GM21529 (cell line): ENCODE data around the gene ERCC6L2.

Experiments used
- ATAC-seq: cut with Tn5 transposase; IDR thresholded peaks from one replicate; pipeline ENCODE4 v1.9.1; 2021; ENCODE audit not compliant: unreplicated experiment

The ERCC6L2 gene

DNA sequence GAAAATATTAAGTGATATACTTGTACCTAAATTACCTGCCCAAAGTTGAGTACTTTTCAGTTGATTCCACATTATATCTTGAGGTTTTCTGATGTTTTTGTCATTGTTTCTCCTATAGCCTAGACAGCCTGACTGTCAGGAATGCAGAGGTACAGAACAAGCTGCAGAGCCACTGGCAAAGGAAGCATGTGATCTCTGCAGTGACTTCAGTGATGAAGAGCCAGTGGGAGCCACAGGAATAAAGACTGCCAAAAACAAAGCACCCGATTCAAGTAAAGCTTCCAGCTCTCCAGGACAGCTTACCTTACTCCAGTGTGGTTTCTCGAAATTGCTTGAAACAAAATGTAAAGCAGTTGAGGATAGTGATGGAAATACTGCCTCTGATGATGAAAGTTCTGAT lies 96.3 kb downstream of the ERCC6L2 start:
- no peak for ATAC-seq

DNA sequence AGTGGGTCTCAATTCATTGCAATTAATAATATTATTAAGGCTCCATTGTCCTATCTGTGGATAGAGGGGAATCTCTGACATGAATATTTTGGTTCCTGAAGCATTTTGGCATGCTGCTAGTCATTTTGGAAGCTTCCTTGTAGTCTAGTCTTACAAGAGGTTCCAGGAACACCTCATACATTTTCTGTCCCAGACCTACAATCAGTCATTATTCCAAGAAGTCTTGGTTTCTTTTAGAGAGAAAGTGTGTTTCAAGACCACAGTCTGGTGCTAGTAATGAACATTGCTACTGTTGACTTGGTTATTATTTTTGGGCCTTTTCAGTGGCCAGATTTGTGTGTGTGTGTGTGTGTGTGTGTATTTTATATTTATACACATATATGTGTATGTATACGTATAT lies 98.9 kb downstream of the ERCC6L2 start:
- no peak for ATAC-seq

DNA sequence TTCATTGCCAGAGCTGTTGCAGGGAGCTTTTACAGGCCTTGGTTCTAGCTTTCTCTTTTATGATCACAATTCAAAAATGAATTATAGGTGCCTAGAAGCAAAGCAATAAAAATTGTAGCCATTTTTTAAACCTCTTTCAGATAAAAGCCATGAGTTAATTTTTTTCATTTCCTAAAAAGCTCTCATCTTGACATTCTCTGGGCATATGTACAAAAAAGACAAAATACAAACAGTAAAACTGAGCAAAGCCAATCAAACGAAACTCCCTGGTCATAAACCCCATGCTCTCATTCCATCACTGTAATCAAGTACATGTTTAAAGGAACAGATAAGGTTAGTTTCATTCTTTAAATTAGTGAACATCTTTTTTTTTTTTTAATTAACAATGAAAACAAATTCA lies 101.9 kb downstream of the ERCC6L2 start:
- ATAC-seq = no peak

DNA sequence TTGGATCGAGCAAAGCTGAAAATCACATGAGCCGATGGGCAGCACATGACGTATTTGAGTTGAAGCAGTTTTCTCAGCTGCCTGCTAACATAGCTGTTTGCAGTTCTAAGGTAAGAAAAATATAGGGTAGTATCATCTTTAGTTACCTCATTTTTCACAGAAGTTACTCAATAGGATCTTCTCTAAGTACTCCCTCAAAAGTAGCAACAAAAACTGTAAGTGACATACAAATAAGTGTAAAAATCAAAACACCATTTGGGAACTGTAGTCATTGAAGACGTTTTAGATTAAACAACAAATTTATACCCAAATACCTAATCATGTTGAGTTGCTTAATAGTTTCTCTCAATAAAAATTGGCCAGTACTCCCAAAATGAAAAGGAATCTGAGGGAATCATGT lies 102.6 kb downstream of the ERCC6L2 start:
- ATAC-seq = no peak

DNA sequence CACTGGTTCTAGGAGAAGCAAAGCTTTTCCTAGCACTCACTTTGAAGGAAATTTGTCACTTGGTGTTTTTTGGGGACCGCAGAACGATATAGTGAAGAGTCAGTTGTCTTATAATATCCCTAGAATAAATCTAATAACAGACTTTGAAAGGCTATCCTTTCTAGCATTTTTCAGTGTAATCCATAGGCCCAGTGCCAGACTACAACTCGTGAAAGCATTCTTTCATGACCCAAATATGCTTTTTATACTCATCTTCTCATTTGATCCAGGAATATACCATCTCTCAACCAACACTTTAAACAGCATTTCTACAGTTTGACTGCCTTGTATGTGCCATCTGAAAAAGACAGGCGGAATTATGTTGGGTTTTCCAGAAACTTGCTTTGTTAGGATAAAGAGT lies 104.0 kb downstream of the ERCC6L2 start:
- ATAC-seq = no peak

DNA sequence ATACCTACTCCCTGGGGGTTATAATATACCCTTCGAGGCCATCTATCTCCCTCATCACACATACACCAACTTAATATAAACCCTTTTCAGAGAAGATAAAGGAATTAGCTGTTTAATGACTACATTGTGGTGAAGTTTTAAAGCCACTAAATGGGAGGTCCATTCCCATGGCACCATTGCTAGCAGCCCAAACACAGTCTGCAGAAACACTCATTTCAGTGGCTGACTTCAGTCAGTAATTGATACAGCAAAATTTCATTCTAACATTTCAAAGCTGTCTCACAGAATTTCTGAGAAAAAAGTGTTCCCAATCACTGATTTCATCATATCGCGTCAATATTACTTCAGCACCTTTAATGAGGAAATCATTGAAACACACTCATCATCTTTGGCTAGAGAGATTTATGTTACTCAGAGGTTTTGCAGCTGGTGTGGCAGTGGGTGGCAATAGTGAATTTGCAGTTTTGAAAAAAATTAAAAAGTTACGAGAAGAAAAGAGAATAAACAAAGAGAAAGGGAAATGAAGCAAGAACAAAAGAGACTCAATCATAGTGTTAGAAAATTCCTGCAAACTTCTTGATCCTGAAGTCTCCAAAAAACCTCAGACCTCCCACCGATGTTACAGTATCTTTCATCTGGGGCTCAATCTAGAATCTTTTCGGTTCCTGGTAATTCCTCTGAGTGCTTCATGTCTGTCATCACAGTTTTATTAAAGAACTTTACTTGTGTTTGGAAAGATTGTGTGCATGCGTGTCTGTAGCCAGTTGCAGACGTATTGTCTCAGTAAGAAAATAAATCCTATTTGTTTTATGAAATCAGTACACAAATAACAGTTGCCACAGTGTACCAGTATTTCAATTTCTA lies 105.0 kb downstream of the ERCC6L2 start:
- no peak for ATAC-seq

DNA sequence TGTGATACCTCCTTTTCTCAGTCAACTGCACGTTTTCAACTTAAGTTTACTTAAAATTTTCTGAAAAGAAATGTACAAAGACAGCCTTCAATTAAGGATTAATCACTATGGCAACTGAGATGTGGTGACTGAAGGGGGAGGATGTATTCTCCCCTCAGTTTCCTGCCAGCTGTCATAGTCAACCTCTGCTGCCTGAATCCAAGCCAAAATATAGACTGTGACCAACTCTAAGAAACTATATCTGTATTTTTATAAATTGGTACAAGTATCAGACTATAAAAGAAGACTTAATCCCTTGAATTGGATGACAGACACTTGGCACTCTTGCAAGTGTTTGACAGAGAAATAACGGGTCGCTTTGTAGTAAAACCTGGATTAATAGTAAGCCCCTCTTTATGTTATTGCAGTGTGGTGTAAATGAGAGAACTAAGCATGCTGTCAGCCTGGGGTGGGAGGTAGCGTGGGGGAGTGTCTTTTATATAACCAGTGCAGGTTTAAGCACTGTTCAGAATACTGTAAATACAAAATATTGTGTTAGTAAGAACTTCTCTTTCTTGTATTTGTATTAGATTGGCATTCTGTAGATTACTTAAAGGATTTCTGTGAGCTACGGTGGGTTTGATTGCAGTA lies 106.4 kb downstream of the ERCC6L2 start:
- no peak for ATAC-seq

DNA sequence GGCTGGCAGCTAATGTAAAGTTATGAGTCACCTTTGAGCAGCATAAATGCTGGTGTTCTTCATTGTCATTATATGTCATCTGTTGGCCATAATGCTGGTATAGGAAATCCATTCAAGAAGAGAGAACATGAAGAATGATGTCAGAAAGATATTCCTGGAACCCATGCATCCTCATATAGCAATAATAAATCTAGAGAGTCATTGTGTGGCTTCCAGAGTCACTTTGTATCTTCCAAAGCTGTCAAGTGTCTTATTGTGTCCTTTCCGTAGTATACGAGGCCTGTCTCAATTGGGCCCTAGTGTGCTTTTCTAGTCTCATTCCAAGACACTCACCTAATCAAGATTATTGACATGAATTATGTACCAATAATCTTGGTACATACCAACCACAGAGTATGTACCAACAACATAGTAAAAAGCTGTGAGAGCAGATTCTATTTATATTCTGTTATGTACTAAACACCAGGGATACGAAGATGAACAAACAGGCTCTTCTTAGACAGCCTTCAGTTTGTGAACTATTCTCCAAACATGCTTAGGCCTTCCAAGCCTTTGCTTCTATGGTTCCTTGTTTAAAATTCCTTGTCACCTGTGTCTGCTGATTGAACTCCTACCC lies 110.1 kb downstream of the ERCC6L2 start:
- ATAC-seq = no peak

DNA sequence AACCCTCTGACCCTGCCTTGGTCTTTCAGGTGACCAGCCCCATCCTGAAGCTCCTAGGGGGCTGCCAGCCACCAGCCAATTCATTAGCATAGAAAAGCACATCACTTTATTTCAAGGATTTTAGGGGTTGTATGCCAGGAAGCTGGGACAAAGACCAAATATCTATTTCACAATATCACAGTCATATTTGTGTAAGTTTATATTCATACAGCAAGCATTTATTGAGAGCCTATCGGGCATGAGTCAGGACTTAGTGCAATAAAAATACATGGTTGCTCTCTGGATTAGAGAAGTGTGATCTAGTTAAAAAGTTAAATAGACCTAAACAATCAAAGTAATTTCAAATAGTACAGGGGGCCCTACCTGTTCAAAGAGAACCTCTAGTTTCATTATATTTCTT lies 113.8 kb downstream of the ERCC6L2 start:
- no peak for ATAC-seq

DNA sequence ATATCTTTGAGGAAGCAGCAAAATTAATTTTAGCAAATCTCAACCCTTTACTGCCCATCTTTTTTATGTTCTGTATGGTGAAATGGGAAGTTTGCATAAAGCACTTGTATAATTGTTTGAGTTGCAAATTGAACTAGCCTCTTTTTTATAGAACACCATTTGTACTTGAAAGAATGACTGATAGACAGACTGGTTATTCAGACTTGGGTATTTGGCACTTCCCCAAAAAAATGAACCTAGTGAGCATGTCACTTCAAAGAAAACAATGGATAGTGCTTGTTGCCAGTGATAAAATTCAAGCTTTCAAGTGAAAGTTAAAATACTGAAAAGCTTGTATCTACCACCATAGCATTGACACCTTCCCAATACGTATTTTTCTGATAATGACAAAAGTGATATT lies 115.8 kb downstream of the ERCC6L2 start:
- ATAC-seq = no peak

DNA sequence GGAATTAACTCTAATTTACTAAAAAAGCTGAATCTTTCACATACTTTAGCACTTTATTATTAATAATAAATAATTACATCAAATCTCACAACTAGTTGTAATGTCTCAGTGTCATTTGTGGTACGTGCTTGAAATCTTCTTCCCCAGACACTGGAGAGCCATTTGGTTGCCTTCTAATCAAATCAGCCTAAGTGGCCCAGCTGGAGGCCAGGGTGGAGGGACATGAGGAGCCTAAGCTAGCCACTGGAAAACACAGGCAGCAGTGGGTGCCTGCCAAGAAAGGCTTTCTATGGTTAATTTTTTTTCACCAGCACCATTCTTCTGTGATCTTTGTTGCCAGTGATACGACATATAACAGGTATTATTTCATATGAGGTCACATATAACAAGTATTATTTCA lies 117.0 kb downstream of the ERCC6L2 start:
- ATAC-seq = no peak

DNA sequence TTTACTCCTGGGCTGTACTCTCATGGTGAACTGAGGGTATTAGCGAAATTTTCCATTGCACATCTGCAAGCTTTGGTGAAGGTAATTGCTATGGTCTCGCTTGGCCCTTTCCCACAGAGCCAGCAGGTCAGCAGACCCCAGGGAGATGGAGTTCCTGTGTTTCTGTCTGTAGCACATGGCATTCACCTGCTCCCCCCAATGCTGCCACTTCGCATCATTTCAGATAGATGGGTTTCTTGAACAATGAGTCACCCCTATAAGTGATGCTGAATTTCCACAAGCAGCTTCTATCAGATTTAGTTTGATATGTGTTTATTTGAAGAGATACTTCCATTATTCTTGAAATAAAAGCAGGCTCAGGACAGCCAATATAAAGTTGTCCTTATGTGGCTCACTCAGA lies 117.8 kb downstream of the ERCC6L2 start:
- ATAC-seq = no peak

DNA sequence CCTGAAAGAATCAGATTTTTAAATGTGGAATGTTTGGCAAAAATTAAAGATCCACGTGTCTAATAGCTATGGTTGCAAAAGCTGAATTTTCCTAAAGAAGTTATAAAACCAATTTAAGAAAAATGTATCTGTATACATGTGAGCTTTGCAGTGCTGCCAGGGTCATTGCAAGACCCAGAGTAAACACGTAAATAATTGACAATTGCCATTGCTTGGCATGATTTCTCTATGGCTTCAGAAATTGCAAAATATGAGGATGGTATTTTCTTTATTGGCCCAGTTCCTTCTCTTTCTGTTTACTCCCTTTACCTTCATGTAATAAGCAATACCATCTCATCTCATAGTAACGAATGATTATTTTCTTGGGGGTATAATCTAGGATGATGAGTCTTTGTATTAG lies 123.9 kb downstream of the ERCC6L2 start:
- no peak for ATAC-seq

DNA sequence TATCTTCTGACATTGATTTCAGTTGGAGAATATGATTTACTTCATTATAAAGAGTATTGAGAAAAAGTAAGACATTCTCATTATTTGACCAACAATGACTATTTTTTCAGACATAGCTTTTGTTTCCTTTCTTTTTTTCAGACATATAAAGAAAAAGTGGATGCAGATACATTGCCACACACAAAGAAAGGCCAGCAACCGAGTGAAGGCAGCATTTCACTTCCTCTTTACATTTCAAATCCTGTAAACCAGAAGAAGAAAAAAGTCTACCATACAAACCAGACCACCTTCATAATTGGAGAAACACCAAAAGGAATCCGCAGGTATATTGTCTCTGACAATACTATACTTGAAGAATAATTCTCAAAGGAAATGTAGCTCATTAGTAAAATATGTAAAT lies 128.9 kb downstream of the ERCC6L2 start:
- ATAC-seq = no peak

DNA sequence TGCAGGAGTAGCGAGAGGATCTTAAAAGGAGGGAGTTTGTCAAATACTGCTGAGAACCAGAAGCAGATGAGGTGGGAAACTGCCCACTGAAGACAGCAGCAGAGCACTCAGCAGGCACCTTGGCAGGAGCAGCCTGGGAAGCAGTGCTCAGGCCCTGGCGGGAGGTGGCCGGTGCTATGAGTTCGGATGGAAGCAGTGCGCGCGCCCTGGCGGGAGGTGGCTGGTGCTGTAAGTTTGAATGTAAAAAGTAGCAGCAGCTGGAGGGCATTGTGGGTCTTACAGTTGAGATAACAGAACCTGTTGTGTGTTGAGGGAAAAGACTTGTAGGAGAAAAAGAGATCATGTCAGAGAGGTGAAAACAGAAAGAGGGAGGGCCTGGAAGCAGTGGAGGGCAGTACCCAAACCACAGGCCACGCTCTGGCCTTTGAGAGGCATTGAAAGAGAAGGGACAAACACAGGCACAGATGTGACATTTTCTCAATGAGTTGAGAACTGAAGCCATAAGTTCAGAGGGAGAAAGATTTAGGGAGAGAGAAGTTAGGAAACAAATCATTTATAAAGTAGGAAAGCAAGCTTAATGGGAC lies 130.9 kb downstream of the ERCC6L2 start:
- ATAC-seq = no peak

DNA sequence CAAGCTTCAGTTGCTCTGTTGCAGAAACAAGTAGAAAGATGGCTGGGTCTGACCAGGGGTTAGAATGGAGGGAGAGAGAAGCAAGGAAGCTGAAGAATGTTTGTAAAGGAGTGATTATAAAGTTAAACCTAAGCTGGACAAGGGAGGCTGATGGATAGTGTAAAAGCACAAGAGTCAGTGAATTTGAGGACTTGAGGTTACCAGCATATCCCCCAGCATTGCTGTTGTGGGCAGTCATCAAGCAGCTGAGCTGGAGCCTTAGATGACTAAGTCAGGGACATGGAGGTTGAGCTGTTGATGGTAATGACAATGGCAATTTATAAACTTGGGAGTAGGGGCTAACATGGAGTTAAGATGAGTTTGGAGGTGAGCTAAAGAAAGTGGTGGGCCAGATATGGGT lies 131.5 kb downstream of the ERCC6L2 start:
- ATAC-seq = no peak

DNA sequence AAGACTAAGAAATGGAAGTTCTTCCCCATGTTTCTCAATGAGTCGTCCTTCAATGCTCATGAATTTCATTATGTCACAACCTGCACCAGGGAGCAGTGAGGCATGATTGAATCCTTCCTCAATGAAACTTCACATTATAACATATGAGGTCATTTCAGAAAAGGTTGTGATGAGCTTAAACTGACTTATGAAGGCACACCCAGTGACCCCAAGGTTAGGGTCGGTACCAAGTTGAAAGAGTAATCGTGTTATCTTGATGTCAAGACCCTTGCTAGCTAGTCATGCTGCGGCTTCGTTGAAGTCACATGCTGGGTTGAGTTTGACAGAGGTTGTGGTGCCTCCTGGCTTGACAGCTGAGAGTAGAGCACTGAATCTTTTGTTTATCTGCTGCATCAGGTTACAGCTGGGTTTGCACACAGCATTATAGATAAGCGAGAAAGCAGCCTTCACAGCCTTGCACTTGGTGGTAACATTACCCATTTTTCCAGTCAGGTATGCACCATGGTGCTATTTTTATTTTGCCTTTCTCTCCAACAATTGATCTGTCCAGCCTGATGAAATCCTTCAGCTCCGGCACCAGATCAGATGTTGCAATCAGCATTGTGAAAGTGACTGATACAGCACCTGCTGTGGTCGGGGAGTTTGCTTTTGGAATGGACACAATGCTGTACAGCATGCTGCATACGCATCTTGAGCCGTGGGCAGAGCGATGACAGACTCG lies 133.2 kb downstream of the ERCC6L2 start:
- no peak for ATAC-seq

DNA sequence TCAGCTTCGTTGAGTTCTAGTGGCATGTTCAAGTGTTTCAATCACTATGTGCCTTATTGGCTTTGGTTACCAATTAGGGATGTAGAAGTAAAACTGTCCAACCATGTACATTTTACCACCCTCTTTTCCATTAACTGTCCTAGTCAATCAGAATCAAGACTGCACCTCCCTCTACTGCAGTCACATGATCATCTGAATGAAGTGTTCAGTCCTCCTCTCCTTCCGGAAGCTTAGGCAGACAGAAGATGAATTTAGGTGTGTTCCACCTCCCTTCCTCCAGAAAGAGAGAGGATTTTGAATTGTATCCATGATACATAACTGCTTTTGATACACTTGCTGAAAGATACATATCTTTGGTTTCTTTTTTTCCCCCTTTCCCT lies 133.7 kb downstream of the ERCC6L2 start:
- ATAC-seq = no peak

DNA sequence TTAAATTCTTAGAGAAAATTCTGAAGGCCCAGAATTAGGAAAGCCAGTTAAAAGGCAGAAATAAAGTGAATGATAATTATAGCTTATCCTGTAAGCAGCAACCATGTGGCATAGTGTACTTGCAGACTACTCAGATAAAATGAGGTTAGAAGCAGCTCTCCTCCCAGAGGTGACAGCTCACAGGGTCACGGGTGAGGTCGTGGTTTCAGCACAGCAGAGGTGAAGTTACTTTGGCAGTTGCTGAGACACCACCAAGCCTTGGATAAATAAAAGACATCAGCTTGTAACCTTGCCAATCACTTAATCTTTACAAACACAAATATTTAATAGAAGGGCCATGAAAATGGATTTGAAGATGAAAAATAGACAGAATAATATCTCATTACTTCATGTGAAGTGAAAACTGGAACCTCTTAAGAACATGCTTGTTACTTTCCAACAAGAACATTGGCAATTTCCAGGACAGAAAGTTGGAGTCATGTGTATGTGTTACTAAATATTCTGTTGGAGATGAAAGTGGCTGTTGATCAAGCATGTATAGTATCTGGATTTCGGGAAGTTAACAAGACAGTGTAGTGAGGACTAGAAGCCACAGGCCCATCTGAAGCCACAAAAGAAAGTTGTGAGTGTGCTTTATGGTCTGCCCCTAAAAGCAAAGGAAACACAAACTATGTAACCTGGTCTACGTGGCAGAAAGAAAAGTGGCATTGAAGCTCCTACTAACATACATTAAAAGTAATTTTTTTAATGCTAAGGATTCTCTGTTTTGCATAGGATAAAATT lies 134.4 kb downstream of the ERCC6L2 start:
- ATAC-seq = no peak

DNA sequence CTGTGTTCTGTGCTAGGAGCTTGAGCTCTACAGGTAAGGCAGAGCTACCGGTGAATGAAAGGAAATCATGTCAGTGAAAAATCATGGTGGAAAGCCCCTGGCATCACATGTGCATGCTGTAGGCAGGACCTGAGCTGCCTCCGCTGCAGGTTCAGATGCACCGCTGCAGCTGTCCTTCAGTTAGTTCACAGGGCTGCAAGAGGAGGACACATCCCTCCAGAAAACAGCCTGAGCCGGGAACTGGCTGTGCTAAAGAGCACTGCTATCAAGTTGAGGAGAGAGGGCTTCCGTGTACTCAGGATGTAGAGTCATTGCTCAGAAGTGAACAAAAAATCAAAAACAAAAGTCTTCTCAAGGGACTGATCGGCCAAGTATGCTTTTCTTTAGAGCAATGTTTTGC lies 138.6 kb downstream of the ERCC6L2 start:
- no peak for ATAC-seq
